Measurements from ENCODE around the gene ZFYVE28.

ZFYVE28 gene

DNA sequence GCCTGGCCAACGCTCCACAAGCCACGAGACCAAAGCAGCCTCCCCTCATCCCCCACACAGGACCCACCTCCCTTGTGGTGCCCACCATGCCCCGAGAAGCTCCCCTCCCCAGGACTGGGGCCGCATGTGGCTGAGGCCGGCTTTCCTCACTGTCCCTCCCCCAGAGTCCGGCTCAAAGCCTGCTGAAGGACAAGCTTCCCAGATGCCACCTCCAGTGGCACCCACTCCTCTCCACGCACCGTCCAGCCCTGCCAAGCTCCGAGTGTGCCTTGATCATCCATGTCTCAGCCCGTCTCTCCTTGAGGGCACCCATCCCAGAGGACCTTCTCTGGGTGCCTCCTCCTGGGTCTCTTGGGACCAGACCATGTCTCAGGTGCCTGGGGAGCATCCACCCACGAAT lies 97.7 kb downstream of the ZFYVE28 start:
- H3K36me3 Mint-ChIP-seq, result peaks cover 5% of the 10 kb centered on the region
- H3K4me1 Mint-ChIP-seq, result no peaks in the 10 kb centered on the region
- no peaks in the 10 kb centered on the region for H3K27me3 Mint-ChIP-seq
- no peak overlapping the region for H3K4me3 Mint-ChIP-seq
- H3K9me3 Mint-ChIP-seq, result peaks cover 6% of the 10 kb centered on the region
- H3K27ac Mint-ChIP-seq, result no peak overlapping the region

DNA sequence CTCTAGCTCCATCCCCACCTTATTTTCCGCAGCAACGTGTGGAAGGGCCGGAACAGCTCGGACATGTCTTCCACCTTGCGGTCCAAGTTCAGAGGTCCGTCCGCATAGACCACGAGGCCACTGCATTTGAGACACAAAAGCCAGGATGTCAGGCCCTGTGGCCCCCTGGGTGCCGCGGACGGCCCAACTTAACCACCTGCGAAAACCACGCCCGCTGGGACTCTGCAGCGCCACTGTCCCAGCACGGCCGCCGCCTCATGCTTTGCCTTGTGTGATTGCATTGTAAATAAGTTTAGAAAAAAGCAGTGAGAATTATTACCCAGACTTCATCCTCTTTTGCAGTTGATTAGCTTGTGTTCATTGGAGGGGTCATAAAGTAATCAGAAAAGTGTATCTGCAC lies 98.3 kb downstream of the ZFYVE28 start:
- Mint-ChIP-seq H3K27ac (no peak overlapping the region), H3K4me1 (no peaks in the 10 kb centered on the region), H3K27me3 (no peaks in the 10 kb centered on the region), H3K36me3 (peaks cover 8% of the 10 kb centered on the region), H3K4me3 (no peak overlapping the region), H3K9me3 (no peaks in the 10 kb centered on the region)

DNA sequence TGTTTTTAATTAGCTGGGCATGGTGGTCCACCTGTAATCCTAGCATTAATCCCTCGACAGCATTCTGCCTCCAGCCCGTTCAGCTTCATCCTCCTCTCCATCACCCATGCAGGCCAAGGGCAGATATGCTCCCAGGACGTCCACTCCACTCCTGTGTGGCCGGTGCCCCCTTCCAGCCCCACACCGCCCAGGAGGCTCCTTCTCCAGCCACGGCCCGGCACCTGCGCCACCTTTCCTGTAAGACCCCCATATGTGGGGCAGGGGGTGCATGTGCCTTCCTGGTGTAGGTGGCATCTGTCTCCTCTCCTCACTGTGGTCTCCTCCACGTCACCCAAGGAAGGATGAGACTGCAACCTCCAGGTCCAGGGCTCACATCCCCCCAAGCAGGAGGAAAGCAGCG lies 99.6 kb downstream of the ZFYVE28 start:
- Mint-ChIP-seq H3K27me3 (no peaks in the 10 kb centered on the region), H3K9me3 (peaks cover 6% of the 10 kb centered on the region), H3K36me3 (peaks cover 13% of the 10 kb centered on the region), H3K27ac (no peak overlapping the region), H3K4me1 (no peaks in the 10 kb centered on the region), H3K4me3 (no peak overlapping the region)

GRCh38 chr4:2318476-2318875 lies 100.0 kb downstream of the ZFYVE28 start:
- H3K27me3 Mint-ChIP-seq, result no peaks in the 10 kb centered on the region
- no peak overlapping the region for H3K4me3 Mint-ChIP-seq
- no peaks in the 10 kb centered on the region for H3K4me1 Mint-ChIP-seq
- peaks cover 6% of the 10 kb centered on the region for H3K9me3 Mint-ChIP-seq
- peaks cover 13% of the 10 kb centered on the region for H3K36me3 Mint-ChIP-seq
- H3K27ac Mint-ChIP-seq, result no peak overlapping the region

DNA sequence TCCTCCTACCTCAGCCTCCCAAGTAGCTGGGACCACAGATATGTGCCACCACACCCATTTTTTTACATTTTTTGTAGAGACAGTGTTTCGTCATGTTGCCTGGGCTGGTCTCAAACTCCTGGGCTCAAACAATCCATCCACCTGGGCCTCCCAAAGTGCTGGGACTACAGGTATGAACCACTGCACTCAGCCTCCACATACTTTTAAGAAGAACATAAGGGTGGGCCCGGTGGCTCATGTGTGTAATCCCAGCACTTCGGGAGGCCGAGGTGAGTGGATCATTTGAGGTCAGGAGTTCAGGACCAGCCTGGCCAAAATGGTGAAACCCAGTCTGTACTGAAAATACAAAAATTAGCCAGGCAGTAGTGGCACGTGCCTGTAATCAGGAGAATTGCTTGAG lies 105.1 kb downstream of the ZFYVE28 start:
- Mint-ChIP-seq H3K27ac (no peak overlapping the region), H3K4me1 (no peaks in the 10 kb centered on the region), H3K36me3 (peaks cover 23% of the 10 kb centered on the region), H3K4me3 (no peak overlapping the region), H3K9me3 (peaks cover 9% of the 10 kb centered on the region), H3K27me3 (no peaks in the 10 kb centered on the region)

DNA sequence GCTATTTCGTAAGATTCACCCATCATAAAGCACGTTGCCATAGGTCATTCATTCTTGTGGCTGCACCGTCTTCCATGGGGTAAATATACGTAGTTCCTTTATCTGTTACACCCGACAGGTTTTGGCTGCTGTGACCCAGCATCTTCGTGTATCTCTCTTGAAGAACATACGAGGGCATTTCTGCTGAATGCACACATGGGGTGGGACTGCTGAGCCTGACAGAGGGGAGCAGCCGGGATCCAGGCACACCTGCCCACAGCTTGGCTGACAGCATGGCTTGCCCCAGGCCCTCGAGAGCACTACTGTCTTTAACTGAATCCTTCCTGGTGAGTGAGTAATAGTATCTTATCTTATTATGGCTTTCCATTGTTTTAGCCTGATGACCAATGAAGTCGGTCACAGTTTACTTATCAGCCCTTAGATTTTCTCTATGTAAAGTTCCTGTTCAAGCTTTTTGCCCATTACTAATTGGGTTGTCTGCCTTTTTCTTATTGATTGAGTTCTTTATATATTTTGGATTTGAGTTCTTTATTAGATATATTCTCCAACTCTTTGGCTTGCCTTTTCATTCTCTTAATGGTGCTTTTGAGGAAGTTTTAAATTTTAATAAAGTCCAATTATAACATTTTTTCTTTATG lies 111.6 kb downstream of the ZFYVE28 start:
- H3K36me3 Mint-ChIP-seq, result peaks cover 19% of the 10 kb centered on the region
- H3K4me1 Mint-ChIP-seq, result no peaks in the 10 kb centered on the region
- no peak overlapping the region for H3K4me3 Mint-ChIP-seq
- H3K27ac Mint-ChIP-seq, result no peak overlapping the region
- H3K27me3 Mint-ChIP-seq, result no peaks in the 10 kb centered on the region
- H3K9me3 Mint-ChIP-seq, result peaks cover 9% of the 10 kb centered on the region

GRCh38 chr4:2305766-2306501 lies 112.5 kb downstream of the ZFYVE28 start:
- Mint-ChIP-seq H3K4me1 (no peaks in the 10 kb centered on the region), H3K27me3 (no peaks in the 10 kb centered on the region), H3K9me3 (peaks cover 9% of the 10 kb centered on the region), H3K36me3 (peaks cover 19% of the 10 kb centered on the region), H3K27ac (no peak overlapping the region), H3K4me3 (no peak overlapping the region)

DNA sequence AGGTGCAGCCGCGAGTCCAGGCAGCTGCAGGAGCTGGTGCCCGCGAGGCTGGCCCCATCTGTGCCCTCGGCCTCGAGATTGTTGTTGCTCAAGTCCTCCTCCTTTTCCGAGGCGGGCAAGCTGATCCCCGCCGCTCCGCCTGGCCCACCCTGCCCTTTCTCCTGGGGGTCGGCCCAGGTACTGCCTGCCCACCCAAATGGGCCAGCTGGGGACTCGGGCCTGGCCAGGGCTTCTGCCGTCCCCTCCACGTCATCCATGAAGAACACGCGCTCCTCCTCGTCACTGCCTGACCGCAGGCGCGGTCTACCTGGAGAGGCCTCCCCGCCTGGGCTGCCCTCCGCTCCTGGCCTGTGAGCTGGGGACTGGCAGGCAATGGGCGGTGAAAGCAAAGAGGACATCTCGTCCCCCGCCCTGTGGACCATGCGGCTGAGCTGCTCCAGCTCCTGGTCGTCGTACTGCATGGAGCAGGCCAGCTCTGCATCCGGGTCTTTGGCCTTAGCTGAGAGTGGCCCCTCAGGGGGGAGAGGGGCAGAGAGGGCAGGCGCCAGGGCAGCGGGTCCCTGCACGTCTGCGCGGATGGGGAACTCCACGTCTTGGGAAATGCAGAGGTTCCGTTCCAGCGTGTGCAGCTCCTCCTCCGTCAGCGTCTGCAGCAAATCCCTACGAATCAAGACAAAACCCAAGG lies 113.4 kb downstream of the ZFYVE28 start:
- Mint-ChIP-seq H3K4me1 (no peaks in the 10 kb centered on the region), H3K27ac (no peak overlapping the region), H3K4me3 (no peak overlapping the region), H3K36me3 (peaks cover 15% of the 10 kb centered on the region), H3K9me3 (peaks cover 9% of the 10 kb centered on the region), H3K27me3 (no peaks in the 10 kb centered on the region)

- Mint-ChIP-seq H3K4me1 (no peaks in the 10 kb centered on the region), H3K36me3 (peaks cover 11% of the 10 kb centered on the region), H3K9me3 (peaks cover 8% of the 10 kb centered on the region), H3K4me3 (no peak overlapping the region), H3K27ac (no peak overlapping the region), H3K27me3 (no peaks in the 10 kb centered on the region)
Measured at GRCh38 chr4:2304321-2304876, 114.0 kb downstream of the ZFYVE28 start.

DNA sequence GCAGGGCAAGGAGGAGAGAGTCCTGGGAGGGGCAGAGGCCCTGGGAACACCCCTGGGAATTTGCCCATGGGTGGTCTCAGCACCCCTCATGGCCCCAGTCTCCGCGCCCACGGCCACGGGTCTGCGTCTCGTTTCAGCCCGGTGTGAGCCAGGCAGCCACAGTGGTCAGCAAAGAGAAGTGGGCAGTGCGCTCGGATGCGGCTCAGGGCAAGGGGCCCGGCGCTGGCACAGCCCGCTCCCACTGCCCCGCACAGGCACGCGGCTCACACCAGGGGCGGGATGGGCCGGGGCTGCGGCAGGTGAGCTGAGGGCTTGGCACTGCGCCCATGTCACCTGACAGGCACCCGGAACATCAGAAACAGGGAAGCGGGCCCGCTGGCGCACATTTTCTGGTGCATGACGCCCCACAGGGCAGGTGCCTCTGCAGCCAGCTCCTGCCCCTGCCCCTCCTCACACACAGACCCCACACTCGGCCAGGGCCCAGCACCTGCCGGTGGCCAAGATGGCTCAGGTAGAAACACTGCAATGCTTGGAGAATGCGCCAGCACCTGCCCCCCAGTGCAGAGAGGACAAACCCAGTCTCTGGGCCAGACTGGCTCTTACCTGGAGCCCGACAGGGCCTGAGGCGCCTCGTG lies 114.6 kb downstream of the ZFYVE28 start:
- Mint-ChIP-seq H3K4me1 (peaks cover 3% of the 10 kb centered on the region), H3K4me3 (no peak overlapping the region), H3K27me3 (no peaks in the 10 kb centered on the region), H3K9me3 (peaks cover 5% of the 10 kb centered on the region), H3K36me3 (peaks cover 9% of the 10 kb centered on the region), H3K27ac (no peak overlapping the region)

- peaks cover 5% of the 10 kb centered on the region for H3K9me3 Mint-ChIP-seq
- H3K4me1 Mint-ChIP-seq, result peaks cover 7% of the 10 kb centered on the region
- H3K4me3 Mint-ChIP-seq, result no peak overlapping the region
- peaks cover 9% of the 10 kb centered on the region for H3K36me3 Mint-ChIP-seq
- no peaks in the 10 kb centered on the region for H3K27me3 Mint-ChIP-seq
- no peak overlapping the region for H3K27ac Mint-ChIP-seq
Measured at GRCh38 chr4:2303121-2303685, 115.2 kb downstream of the ZFYVE28 start.

DNA sequence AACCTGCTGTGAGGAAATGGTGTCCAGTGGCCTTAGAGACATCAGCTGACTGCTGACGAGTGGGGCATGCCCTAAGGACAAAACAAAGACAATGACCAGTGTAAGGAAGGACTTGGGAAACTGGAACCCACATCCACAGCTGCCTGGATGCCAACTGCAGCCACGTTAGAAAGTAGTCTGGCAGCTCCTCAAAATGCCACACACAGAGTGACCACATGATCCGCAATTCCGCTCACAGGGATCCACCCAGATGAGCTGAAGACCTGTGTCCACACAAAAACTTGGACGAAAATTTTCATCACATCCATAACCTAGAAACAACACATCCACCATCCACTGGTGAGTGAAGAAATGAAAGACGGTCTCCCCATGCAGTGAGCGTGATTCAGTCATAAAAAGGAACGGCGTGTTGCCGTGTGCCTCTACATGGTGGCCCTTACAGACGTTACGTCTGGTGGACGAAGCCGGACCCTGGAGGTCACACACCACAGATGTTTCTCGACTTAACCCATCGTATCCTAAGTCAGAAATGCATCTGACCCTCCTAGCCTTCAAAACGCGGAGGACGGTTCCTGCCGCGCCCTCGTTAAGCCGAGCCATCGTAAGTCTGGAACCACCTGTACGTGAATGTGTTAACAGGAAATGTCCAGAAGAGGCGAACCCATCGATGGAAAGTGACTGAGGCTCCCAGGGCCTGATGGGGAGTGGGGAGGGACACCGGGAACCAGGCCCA lies 115.9 kb downstream of the ZFYVE28 start:
- peaks cover 13% of the 10 kb centered on the region for H3K4me1 Mint-ChIP-seq
- peaks cover 5% of the 10 kb centered on the region for H3K9me3 Mint-ChIP-seq
- H3K27ac Mint-ChIP-seq, result no peak overlapping the region
- peaks cover 4% of the 10 kb centered on the region for H3K36me3 Mint-ChIP-seq
- no peak overlapping the region for H3K4me3 Mint-ChIP-seq
- H3K27me3 Mint-ChIP-seq, result no peaks in the 10 kb centered on the region

GRCh38 chr4:2301806-2302205 lies 116.6 kb downstream of the ZFYVE28 start:
- Mint-ChIP-seq H3K27me3 (no peaks in the 10 kb centered on the region), H3K4me1 (peaks cover 16% of the 10 kb centered on the region), H3K9me3 (peaks cover 1% of the 10 kb centered on the region), H3K36me3 (peaks cover 2% of the 10 kb centered on the region), H3K4me3 (no peak overlapping the region), H3K27ac (no peak overlapping the region)

DNA sequence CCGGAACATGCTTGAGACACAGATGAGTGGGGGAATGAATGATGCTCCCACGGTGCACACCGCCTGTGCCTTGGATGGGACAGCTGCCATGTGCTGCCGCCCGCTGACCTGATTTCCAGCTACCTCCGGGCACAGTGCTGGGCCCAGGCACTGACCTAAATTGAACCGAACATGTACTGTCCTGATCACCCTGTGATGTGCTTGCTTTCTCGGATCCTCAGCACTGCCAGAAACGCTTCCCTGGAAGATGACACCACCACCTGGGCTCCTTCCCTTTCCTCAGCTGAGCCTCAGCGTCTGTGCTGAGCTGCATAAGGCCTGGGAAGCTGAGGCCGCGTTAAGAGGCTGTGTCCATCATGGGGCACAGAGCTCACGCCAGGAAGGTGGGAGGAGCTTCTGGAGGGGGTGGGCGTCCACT lies 117.2 kb downstream of the ZFYVE28 start:
- Mint-ChIP-seq H3K4me1 (peaks cover 19% of the 10 kb centered on the region), H3K36me3 (no peaks in the 10 kb centered on the region), H3K27ac (no peak overlapping the region), H3K9me3 (no peaks in the 10 kb centered on the region), H3K27me3 (no peaks in the 10 kb centered on the region), H3K4me3 (no peak overlapping the region)

Measured in activated naive CD4-positive, alpha-beta T cell treated with anti-CD3 and anti-CD28 coated beads, Interleukin-2, amount 50 U/mL, for 24 hours (primary cell).